Stomach (tissue), 9 donors: Measurements from ENCODE around the gene PDLIM5. TPM values are rescaled to one million over a fixed set of nuclear protein-coding genes. Genes with fewer than 3 reads are reported as not detected.

Experiments
- DNase-seq, 2 donors: peaks; one replicate each; pipeline versions ENCODE4 v3.0.0 to v3.0.0-alpha.2; 2013 to 2019
- H3K27ac ChIP-seq, 5 donors: fragments of 200-600 bp in 4 of 5; sonication (generic) in 4 of 5; one replicate each; pipeline ENCODE4 v1.5.1; 2013 to 2019; ENCODE audit warnings: mild to moderate bottlenecking in 1 of 5, moderate library complexity in 1 of 5
- H3K27me3 ChIP-seq, 3 donors: fragments of 200-600 bp; sonication (generic); one replicate each; pipeline ENCODE4 v1.5.1; 2017 to 2019; ENCODE audit warnings: mixed run types in 1 of 3
- H3K36me3 ChIP-seq, 4 donors: fragments of 200-600 bp; sonication (generic); 1 replicate in 3 of 4; 2 replicates in 1 of 4; pipeline ENCODE4 v1.5.1; 2016 to 2019
- H3K4me1 ChIP-seq, 4 donors: fragments of 200-600 bp; sonication (generic); one replicate each; pipeline ENCODE4 v1.5.1; 2016 to 2019
- H3K4me3 ChIP-seq, 4 donors: fragments of 200-600 bp; sonication (generic) in 3 of 4; one replicate each; pipeline ENCODE4 v1.5.1; 2016 to 2019; ENCODE audit warnings: mild to moderate bottlenecking in 1 of 4
- H3K9me3 ChIP-seq, 4 donors: fragments of 200-600 bp; sonication (generic); one replicate each; pipeline ENCODE4 v1.5.1; 2016 to 2019
- EP300 ChIP-seq: sonication (generic); formaldehyde crosslinking; IDR thresholded peaks from one replicate; pipeline ENCODE4 v1.6.1; 2017; ENCODE audit warnings: antibody characterized with exemption
- POLR2A ChIP-seq, 4 donors: fragments of 450-650 bp; IDR thresholded peaks; one replicate each; pipeline ENCODE4 v1.6.1; 2016; ENCODE audit warnings: antibody characterized with exemption in 4 of 4, control low read depth in 2 of 4, mild to moderate bottlenecking in 1 of 4, moderate library complexity in 1 of 4
- POLR2AphosphoS5 ChIP-seq, 3 donors: sonication (generic); formaldehyde crosslinking; IDR thresholded peaks; one replicate each; pipeline ENCODE4 v1.6.1; 2016; ENCODE audit warnings: antibody characterized with exemption in 3 of 3
- WGBS, 5 donors: extraction: QIAGEN DNeasy Blood & Tissue Kit in 3 of 5; methylation state at CpG; one replicate each; pipeline versions ENCODE4 v1.1.5 to v1.1.7; 2013 to 2018; 5-methylcytosine and 5-hydroxymethylcytosine counted together
- intact Hi-C: fragments of 100-400 bp; cut with DNase I; formaldehyde crosslinking; loops from one replicate; pipeline ENCODE4 v1.15.1; 2023; ENCODE audit warnings: low total_unique reads
- polyA plus RNA-seq, 3 donors: library from polyadenylated mRNA; stranded (reverse); fragments of 200-250 nt; gene quantifications; one replicate each; pipeline ENCODE4 v1.2.3, GENCODE V29; 2013
- total RNA-seq, 5 donors: library from RNA; depleted of rRNA; stranded (reverse); fragments of >200 nt; gene quantifications; one replicate each; pipeline versions ENCODE4 v1.1.0 to v1.2.3, GENCODE V29; 2014 to 2016
- TF ChIP-seq, protein P1 (sequence below), 7 experiments: fragments of 450-650 bp in 4 of 7; fragments of 200-600 bp in 3 of 7; sonication (generic) in 3 of 7; IDR thresholded peaks; one replicate each; pipeline ENCODE4 v1.5.1; 2016 to 2019; ENCODE audit warnings: antibody characterized with exemption in 7 of 7, control low read depth in 2 of 7, mild to moderate bottlenecking in 1 of 7
- donor health status: healthy with polysubstance abuse.
- donor health status: Bipolar disorder and iron deficiency.
- donor health status: healthy.

The PDLIM5 gene
- total and polyA plus RNA-seq, 8 donors, result 23.7 to 311 (median 40.3) TPM

DNA sequence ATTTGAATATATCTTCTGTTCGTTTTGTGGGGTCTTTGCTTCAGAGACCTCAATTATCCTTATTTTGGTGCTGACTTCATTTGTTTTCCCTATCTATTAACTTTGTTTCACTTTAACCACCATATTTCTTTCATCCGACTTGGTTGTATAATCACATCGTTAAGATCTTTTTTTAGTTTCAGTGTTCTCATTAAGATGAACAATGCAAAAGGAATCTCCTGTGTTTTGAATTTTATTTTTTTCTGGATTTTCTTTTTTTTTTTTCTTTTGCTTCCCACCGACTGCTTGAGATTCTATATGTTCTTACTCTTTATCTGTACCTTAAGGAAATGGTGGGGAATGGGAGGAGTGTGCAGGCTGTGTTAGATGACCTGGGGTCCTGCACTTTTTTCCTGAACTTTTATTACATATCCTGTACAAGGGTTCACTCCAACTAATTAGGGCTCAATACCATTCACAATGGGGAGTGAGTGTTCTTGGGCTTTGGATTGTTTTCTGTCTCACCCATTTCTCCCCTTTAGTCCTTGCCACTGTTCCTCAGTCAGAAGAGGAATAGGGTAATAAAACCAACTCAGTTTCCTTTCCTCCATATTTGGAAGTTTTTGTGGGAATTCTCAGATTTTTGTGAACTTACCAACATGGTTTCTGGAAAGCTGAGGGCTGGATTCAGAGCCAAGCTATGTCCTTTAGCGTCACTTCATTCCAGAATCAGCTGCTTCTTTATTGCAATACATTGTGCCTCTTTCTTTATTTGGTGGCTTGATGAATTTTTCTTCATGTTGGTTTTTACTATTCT lies 262.8 kb downstream of the PDLIM5 start:
- intact Hi-C loops, result no loop called here
- Histone ChIP-seq H3K4me1 (no peaks in the 10 kb centered on the region), H3K27me3 (no peaks in the 10 kb centered on the region), H3K27ac (no peak overlapping the region), H3K9me3 (no peaks in the 10 kb centered on the region), H3K36me3 (no peaks in the 10 kb centered on the region), H3K4me3 (no peak overlapping the region)
- DNase-seq, result no peak
- TF ChIP-seq POLR2AphosphoS5 (IDR thresholded peaks at IDR 0.05) (no peak), EP300 (no peak), POLR2A (IDR thresholded peaks at IDR 0.05) (no peak)
- TF ChIP-seq, protein P1, sequence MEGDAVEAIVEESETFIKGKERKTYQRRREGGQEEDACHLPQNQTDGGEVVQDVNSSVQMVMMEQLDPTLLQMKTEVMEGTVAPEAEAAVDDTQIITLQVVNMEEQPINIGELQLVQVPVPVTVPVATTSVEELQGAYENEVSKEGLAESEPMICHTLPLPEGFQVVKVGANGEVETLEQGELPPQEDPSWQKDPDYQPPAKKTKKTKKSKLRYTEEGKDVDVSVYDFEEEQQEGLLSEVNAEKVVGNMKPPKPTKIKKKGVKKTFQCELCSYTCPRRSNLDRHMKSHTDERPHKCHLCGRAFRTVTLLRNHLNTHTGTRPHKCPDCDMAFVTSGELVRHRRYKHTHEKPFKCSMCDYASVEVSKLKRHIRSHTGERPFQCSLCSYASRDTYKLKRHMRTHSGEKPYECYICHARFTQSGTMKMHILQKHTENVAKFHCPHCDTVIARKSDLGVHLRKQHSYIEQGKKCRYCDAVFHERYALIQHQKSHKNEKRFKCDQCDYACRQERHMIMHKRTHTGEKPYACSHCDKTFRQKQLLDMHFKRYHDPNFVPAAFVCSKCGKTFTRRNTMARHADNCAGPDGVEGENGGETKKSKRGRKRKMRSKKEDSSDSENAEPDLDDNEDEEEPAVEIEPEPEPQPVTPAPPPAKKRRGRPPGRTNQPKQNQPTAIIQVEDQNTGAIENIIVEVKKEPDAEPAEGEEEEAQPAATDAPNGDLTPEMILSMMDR (IDR thresholded peaks at IDR 0.05), result no peak
- WGBS, 5 donors, result 77 to 84% (median 80%) methylated on average over 5 of the region's 5 CpGs

DNA sequence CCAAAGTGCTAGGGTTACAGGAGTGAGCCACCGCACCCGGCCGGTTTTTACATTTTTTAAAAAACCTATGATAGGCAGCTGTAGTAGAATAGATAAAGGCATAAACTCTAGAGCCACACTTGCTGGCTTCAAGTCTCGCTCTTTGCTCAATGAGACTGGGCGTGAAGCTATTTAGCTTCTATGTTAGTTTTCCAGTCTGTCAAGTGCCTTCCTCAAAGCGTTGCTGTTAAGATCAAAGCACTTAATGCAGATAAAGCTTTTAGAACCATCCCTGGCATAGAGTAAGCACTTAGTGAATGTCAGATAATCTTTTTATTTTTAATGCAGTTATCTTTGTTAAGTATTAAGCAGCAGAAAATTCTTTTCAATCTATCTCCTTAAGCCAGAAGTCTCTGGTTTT lies 264.0 kb downstream of the PDLIM5 start:
- Histone ChIP-seq H3K9me3 (no peaks in the 10 kb centered on the region), H3K4me1 (no peaks in the 10 kb centered on the region), H3K36me3 (no peaks in the 10 kb centered on the region), H3K27me3 (no peaks in the 10 kb centered on the region), H3K27ac (no peak overlapping the region), H3K4me3 (no peak overlapping the region)
- no peak for TF ChIP-seq POLR2AphosphoS5 (IDR thresholded peaks at IDR 0.05)
- TF ChIP-seq, protein P1 (IDR thresholded peaks at IDR 0.05), result no peak
- TF ChIP-seq POLR2A (IDR thresholded peaks at IDR 0.05), result no peak
- no peak for TF ChIP-seq EP300
- 66 to 81% (median 70%) methylated on average over 6 of the region's 6 CpGs for WGBS, 5 donors
- intact Hi-C loops, result no loop called here
- no peak for DNase-seq

Other genes with a start within 250 kb of the PDLIM5 start
- 10 to 100 TPM; 11.1 to 53.2 (median 22.5) TPM for gene SMARCAD1, start 244.1 kb upstream of the PDLIM5 start, total RNA-seq
- gene SMARCAD1, start 244.1 kb upstream of the PDLIM5 start, polyA plus RNA-seq, result 1 to 10 TPM; 4.9 to 8.1 (median 5.8) TPM
- gene HPGDS, start 109.1 kb upstream of the PDLIM5 start, total RNA-seq, result 10 to 100 TPM in 1 of 5 donors, 1 to 10 TPM in 2, not detected in 2; 2.6 to 26.4 (median 2.8) TPM
- 1 to 10 TPM in 2 of 3 donors, under 1 TPM in 1; 0.30 to 8.6 (median 4.9) TPM for gene HPGDS, start 109.1 kb upstream of the PDLIM5 start, polyA plus RNA-seq